DMS 273 (cell line): ENCODE results near the gene NT5DC3.
A peak's percentile ranks its signal among the peaks of the same experiment; 100 is the strongest.

Experiments used
- DNase-seq: peaks from one replicate; lab custom pipeline; 2025; ENCODE audit not compliant: unreplicated experiment; lab: John Stamatoyannopoulos, UW

NT5DC3 gene

DNA sequence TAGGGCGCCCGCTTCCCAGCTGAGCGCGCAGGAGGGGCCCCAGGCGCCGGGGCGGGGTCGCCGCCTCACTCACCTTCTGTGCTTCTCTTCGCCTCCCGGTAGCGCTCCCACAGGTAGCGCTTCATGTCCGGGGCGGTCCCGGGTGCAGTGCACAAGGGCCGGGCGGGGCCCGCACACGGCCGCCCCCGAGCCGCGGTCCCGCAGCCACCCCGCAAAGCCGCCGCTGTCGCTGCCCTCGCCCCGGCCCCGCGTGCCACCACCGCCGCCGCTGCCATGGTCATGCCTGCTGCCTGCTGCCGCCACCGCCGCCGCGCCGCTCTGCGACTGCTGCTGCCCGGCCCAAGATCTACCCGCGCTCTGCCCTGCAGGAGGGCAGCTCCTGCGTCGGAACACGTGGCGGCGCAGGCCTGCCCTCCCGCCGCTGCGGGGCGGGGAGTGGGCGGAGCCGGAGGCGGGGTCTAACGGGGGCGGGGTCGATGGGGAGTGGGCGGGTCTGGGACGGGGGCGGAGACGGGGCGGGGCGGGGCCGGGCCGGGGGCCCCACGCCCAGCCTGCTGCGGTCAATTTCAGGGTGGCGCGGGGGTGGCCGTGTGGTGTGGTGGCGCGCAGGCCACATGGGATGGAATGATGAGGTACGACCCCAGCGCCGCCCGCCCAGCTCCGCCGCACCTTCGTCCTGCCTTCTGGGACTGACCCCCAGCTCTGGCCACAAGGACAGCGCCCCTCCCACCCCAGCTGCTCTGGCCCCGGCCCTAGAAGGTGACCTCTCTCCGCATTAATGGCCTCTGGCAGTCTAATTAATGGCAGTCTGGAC, at the start of gene NT5DC3:
Gene NT5DC3 (minus strand): TSS at position 359 of the 814 bp plus-strand sequence. CDS start 78 bp downstream, at position 281.
- peak; percentile 88 for DNase-seq

DNA sequence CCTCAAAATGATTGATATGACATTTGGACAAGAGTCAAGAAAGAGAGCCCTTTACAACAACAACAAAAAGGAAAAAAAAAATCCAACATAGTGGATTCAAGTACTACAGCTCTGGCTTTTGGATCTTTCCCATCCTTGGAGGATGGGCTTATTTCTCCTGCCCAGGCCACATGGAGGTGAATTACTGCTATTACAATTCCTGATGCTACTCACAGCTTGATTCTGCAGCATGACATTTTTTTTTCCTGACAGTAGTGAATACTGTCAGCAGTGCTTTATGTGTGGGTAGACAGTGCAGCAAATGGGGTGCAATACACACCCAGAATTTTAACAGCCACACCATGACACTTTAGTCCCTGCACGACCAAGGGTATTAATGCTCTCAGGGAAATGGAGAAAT, 46.7 kb upstream of the NT5DC3 start:
- DNase-seq, result no peak

DNA sequence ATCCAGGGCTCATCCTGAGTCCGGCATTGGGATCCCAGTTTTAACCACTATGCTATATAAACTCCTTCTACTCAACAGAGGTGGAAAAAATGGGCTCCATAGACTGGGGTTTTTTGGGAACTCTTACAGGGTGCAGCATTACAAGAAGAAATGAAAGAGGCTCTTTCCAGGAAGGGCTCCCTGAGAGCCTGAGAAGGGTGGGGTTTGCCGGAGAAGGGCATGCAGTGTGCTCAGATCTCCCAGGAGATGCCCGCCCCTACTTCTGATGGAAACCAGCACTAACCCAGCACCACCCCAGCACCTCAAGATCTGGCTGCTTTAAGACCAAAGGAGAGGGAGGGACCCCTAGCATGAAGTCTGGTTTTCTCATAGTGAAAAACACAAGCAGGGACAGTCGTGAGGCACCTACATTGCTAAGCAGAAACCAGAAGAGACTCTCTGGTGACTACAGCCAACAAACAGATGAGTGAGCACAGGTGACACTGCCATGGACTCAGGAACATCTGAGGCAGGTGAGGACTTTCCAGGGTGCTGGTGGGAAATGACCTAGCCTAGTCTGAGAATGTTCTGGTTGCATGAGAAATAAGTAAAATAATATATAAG, 45.3 kb upstream of the NT5DC3 start:
- DNase-seq, result no peak

DNA sequence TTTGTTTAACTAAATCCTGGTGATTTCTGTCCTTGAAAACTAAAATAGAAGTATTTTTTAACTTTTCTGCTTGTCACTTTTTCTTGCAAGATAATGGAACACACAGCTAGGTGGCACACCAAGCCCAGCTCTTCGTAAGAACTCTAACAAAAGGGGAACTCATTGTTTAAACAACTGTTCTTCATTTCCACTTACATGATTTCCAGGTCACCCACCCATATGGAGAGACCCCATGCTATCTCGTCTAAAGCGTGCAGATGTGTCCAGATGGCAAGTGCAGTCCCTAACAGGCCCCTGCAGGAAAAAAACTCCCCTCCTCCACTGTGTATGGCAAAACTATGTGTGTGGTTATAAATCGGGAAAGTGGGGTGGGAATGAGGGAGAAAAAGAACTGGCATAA, 43.3 kb upstream of the NT5DC3 start:
- DNase-seq, result peak; percentile 51

DNA sequence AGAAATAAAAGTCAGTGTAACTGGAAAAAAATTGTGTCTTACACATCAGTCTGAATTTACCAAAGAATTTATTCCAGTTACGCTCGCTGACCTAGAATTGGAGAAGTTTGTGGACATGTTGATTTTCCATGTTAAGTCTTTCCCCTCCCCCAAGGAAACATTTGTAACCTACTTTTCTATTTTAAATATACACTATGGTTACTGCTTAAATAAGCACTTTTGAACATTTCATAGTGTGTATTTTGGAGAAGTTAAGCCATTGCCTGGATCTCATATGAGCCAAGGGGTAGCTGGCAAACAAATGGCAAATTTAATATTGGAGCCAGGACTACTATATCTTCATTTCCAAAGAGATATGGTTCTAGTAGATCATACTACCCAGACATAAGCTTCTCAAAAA, 42.9 kb upstream of the NT5DC3 start:
- DNase-seq, result no peak

DNA sequence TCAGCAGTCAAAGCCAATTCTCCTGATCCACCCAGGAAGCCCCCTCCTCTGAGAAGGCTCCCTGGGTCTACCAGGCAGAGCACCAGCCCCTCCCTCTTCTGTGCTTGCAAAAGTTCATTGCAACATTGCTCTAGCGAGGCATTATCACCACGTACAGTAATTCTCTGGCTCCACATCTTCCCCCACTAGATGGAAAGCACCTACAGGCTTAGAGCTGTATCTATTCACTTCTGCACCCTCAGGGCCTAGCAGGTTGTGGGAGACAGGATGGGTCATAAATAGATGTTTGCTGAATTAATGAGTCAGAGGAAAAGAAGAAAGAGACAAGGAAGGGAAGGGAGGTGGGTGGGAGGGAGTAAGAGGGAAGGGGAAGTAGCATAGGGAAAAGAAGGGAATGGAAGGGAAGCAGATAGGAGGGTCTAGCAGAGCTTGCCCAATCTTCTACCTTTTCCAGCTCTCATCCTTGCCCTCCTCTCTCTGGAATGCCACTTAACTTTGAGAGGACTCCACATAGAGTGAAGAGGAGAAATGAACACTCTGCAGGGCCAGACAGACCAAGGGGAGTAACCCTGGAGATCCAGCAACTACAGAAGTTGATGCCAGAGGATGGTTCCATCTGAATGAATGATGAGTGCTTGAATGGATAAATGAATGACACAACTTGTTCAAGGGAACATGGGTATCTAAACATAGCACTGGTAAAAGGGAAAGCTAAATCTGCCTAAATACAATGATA, 42.0 kb upstream of the NT5DC3 start:
- DNase-seq, result no peak

DNA sequence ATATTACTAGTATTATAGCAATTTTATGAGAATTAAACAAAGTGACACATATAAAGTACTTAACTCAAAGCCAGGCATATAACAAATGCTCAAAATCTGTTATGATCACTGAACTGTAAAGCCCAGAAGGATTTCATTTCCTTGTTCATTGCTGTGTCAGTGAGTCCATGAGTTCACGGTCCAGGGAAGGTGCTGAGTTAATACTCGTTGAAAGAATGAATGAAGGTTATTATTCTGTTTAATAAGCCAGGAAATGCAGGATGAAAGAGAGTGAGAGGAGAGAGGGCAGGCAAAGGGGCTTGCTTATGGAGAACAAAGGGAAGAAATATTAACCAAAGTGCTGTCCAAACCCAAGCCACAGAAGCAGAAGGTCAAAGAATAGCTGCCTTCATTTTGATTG, 40.2 kb upstream of the NT5DC3 start:
- DNase-seq, result no peak

DNA sequence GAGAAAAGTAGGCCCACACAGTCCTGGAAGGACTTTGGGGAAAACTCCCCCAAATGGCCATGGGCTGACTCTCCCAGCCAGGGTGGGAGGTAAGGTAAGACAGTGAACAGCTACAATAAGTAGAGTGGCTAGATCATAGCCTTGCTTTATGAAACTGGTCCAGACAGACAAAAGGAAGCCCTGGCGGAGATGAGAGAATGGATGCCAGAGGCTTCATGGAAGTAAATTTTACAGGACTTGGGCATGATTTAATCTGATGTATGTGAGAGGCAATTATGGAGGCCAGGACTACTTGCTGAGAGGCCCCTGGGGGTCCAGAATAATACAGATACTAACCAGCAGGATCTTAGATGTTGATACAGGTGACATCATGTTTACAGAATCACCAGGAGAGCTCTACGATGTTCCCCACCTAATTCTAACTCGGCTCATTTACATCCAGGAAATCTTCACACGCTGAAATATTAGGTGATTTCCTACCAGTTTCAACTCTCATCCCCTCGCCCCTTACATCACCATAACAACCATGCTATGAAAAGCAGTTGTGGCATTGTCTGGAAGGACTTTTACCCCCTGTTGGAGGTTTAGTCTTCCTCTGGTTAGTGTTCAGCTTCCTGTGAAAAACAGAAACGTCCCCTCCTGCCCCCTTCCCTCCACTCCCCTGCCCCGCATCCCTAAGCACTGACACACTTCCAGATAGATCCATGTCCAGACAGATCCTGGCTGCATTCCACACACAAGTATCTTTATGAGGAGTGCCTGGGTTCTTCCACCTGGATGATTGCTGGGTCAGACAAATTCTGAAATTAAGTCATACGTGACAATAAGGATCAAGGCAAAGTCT, 39.5 kb upstream of the NT5DC3 start:
- DNase-seq, result no peak

DNA sequence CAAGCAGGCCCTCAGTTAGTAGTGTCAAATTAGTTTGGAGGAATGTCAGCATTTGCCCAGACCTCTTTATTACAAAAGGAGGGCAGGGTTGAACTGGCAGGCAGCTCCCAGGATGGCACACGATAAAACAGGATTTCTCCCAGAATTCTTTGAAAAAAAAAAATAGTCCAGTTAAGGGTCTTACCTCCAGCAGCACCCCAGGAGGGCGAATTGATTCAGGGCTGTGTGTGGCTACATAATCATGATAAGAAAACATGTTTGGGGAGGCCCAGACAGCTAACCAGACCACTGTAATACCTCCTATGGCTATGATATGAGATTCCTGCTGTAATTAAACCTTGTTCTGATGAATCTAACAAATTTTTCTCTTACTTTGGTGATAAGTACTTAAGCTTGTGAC, 38.8 kb upstream of the NT5DC3 start:
- no peak for DNase-seq

DNA sequence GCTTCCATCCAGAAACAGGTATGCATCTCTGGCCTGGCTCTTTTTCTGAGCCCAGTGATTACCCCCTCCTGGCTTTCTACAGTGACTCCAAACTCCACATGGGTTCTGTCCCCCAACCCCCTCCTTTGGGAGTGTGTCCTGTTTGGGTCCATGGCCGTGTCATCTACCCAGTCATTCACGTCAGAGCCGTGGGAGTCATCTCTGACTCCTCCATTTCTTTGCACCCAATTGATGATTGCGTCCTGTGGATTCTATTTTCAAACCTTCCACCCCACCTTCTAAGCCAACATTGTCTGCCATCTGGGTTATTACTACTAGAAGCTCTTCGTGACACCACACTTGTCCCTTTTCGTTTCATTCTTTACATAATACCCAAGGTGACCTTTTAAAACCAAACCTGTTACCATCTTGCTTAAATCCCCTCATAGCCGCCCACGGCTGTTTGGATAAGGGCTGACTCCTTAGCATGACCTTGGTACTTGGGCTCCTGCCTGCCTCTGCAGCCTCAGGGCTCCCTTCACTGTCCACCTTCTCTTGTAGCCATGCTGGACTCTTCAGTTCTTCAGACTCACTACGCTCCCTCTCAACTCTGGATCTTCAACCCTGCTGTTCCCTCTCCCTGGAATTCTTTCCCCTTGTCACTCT, 38.1 kb upstream of the NT5DC3 start:
- DNase-seq, result no peak

DNA sequence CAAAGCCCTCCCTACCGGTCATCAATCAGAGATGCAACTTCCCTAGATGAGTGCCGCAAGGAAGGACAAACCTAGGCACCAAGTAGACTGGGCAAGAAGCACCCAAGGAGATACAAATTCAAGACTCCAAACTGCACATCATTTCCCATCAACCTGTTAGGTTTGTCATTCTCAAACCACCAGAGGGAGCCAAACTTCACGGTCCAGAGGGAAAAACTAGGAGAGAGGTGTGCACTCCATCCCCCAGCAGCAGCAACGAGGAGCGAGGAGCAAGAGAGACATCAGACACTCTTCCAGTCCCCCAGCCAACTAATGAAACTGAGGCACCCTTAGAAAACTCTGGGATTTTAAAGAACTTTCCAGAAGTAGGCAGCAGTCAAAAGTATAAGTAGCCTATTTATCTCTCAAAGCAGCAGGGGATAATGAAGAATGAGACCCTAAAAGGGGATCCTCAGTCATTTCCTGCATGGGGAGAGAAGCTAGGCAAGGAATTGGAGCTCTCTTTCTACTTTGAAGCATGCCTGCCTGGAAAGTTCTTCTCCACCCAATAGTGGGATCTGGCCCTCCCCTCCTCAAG, 37.0 kb upstream of the NT5DC3 start:
- DNase-seq, result peak; percentile 87

DNA sequence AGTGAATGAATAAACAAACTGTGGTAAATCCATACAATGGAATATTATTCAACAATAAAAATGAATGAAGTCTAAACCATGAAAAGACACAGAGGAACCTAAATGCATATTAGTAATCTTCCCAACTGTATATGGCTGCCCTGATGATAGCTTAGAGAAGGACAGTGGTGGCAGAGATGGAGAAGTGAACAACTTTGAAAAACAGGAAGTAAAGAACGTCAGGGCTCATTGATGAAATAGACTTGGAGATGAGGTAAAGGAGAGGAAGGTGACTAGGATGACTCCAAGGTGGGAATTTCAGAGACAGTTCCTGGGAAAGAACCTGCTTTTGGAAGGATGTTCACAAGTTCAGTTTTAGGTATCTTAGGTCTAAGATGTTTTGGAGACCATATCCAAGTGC, 36.3 kb upstream of the NT5DC3 start:
- DNase-seq, result no peak

DNA sequence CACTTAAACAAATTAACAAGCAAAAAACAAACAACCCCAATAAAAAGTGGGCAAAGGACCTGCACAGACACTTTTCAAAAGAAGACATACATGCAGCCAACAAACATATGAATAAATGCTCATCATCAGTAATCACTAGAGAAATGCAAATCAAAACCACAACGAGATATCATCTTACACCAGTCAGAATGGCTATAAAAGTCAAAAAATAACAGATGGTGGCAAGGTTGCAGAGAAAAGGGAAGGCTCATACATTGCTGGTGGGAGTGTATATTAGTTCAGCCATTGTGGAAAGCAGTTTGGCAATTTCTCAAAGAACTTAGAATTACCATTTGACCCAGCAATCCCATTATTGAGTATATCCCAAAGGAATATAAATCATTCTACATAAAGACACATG, 34.6 kb upstream of the NT5DC3 start:
- peak; percentile 64 for DNase-seq

DNA sequence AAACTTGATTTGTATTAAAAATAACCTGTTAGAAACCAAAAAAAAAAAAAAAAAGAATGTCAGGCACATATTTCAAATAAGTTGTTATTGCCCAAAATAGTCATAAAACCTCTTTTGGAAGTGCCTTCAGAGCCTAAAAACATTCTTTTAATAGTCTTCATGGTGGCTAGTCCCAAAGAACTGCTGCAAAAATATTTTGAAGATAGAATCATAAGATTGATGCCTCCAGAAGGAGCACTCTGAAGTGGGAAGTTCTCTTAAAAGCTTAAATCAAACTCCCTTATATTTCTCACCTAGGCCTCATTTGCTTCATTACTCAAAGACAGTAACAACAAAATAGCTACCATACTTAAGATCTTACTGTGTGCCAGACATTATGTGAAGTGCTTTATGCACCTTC, 27.2 kb upstream of the NT5DC3 start:
- no peak for DNase-seq

DNA sequence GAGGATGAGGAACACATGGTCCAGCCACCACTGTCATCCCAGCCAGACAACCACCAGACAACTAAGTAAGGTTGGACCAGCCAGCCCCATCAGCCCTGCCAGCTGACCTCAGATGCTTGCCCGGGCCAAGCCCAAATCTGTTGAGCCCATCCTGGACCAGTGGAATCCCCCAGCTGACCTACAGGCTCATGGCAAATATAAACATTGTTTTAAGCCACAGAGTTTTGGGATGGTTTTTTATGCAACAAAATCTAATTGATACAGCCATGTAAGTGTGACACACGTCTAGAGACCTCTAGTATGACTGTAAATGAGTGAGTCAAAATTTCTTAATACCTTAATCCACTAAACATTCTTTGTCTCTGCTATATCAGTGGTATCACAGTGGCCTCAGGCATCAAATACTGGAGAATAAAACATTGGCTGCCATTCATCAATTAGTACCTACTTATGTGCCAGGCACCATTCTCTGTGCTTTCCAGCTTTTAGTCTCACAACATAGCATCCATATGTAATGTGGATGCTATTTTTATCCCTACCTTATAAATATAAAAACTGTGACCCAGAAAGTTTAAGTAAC, 24.2 kb upstream of the NT5DC3 start:
- DNase-seq, result no peak

DNA sequence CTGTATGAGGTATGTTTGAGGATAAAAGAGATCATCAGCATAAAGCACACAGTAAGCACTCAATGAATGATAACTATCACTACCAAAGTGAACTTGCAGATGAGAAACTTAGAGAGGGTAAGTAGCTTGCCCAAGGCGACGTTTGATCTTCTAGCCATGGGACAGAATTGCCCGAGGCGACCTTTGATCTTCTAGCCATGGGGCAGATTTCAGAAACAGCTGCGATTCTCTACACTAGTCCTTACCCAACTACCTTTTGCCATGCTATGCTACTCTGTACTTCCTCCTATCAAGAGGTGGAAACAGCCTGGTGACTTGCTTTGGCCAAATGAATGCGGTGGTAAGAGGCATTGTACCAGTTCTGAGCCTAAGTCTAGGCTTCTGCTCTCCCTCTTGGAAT, 23.7 kb upstream of the NT5DC3 start:
- DNase-seq, result no peak

DNA sequence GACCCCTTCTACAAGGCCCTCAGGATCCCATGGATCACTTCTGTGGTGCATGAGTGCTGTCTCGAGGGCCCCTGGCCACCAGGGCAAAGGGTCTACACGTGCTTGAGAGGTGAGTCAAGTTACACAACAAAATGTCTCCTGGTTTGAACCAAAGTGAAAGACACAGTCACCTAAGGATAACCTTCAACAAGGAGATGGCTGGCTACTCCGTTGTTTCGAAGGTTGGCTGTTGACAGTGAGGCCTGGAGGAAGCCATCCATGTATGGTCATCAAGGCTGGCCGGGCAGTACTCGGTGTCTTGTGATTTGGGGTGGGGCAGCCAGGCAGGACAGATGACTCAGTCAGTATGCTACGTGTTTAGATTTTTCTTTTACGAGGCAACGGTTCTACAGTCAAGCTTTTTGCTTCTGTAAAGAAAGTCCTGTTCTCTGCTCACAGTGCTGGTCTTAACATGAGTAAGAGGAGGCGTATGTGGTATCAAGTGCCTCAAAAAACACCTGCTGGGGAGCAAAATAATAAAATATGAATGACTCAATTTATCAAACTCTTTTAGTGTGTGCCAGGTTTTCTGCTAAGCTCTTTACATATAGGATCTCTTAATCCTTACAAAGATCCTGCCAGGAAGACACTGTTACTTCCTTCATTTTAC, 18.0 kb upstream of the NT5DC3 start:
- no peak for DNase-seq

DNA sequence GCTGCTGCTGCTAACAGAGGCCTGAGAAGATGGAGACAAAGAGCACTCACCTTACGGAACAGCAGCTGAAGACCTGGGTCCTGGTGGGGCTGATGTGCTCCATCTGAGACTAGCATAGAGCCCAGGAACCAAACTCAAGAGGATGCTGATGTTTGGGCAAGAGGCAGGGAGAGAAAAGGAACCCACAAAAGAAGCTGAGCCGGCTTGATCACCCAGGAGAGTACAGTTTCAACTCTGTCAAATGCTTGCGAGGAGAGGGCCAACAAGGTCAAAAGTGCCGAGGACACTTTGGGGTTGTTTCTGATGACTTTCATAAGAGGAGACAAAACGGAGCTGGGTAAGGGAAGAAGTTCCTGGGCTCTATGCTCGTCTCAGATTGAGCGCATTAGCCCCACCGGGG, 17.3 kb upstream of the NT5DC3 start:
- no peak for DNase-seq

DNA sequence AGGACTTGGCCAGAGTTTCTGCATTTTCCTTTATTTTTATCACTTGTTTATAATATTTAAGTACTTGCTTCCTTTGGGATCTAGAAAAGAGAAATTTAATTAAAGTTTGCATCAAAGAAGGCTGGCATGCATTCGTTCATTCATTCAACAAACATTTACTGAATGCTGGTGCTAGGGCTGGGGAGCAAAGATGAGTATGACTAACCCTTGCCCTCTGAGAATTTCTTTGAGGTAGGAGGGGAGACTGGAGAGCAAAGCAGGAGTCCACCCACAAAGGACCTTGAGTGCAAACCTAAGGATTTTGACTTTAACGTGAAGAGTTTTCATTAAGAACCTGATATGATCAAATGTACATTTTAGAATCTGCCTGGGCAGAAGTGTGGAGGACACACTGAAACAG, 16.1 kb upstream of the NT5DC3 start:
- DNase-seq, result no peak
